Stimulated activated naive B cell treated with anti-CD40 and anti-IgM and Interleukin-4, amounts not matched to agents 10 μg/mL and 1 μg/mL and 100 μg/mL, for 72 hours (primary cell): ENCODE results near the gene P4HB.

ENCODE experiments used
- ATAC-seq, 2 donors: fragments of 150-1000 bp; cut with Tn5 transposase; replicated peaks; 2 replicates each; pipeline ENCODE4 v1.10.0; 2021; ENCODE audit warnings: moderate library complexity in 1 of 2
- DNase-seq: peaks from one replicate; pipeline ENCODE4 v3.0.0; 2021
- H3K27ac Mint-ChIP-seq: one replicate; pipeline ENCODE4 v1.8.0; 2022; ENCODE audit warnings: mild to moderate bottlenecking, mixed read lengths
- H3K27me3 Mint-ChIP-seq, 2 donors: one replicate each; pipeline ENCODE4 v1.8.0; 2022; ENCODE audit warnings: mixed read lengths in 2 of 2
- H3K36me3 Mint-ChIP-seq, 2 donors: one replicate each; pipeline ENCODE4 v1.8.0; 2022; ENCODE audit warnings: mixed read lengths in 2 of 2, mild to moderate bottlenecking in 1 of 2
- H3K4me1 Mint-ChIP-seq, 2 donors: one replicate each; pipeline ENCODE4 v1.8.0; 2022; ENCODE audit warnings: mixed read lengths in 2 of 2, mild to moderate bottlenecking in 1 of 2
- H3K4me3 Mint-ChIP-seq, 2 donors: one replicate each; pipeline ENCODE4 v1.8.0; 2022; ENCODE audit warnings: mild to moderate bottlenecking in 2 of 2, mixed read lengths in 2 of 2, moderate library complexity in 1 of 2
- H3K9me3 Mint-ChIP-seq, 2 donors: one replicate each; pipeline ENCODE4 v1.8.0; 2022; ENCODE audit warnings: mixed read lengths in 2 of 2, mild to moderate bottlenecking in 1 of 2

P4HB gene

GRCh38 chr17:81804559-81805399 lies 55.6 kb downstream of the P4HB start:
- no peak for ATAC-seq
- peak overlapping the region in 1 of 2 donors; percentile 51 for H3K4me3 Mint-ChIP-seq
- peaks cover 65 to 81% of the 10 kb centered on the region in 2 donors for H3K27me3 Mint-ChIP-seq
- no peaks in the 10 kb centered on the region for H3K9me3 Mint-ChIP-seq
- no peak overlapping the region for H3K27ac Mint-ChIP-seq
- H3K36me3 Mint-ChIP-seq, result no peaks in the 10 kb centered on the region
- no peak for DNase-seq
- H3K4me1 Mint-ChIP-seq, result peaks cover 11 to 31% of the 10 kb centered on the region in 2 donors

DNA sequence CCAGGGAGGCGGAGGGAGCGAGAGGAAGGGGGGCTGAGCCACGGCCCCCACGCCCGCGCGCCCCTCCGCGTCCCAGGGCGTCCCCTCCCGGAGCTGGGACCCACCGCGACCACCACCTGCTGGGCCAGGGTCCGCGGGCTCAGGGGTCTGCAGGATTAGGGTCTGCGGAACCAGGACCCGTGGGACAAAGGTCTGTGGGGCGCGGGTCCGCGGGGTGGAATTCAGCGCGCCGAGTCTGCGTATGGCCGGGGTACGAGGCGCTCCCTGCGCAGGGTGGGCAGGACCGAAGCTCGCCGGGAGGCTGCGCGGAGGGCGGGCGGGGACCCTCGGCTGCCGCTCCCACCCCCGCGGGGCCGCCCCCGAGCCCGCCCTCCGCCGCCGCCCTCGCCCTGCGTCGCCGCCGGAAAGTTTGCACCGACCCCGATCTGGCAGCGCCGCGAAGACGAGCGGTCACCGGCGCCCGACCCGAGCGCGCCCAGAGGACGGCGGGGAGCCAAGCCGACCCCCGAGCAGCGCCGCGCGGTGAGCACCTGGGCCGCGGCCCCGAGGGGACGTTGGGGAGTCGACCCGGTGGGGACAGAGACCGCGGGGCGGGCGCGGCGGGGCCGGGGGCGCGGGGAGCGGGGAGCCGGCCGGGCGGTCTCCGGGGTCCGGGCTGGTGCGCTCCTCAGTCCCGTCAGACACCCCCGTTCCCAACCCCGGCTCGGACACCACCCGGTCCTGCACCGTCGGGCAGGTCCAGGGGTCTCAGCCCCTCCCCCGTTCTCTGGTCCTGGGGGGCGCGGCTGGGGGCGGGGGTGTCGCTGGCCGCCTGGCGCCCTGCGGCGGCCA lies 56.4 kb downstream of the P4HB start, which contains the start of gene GCGR:
TSS of gene GCGR (plus strand) at position 423 of the 831 bp plus-strand sequence. CDS start 4,869 bp downstream, outside the sequence.
- Mint-ChIP-seq H3K27ac (no peak within 1 kb of the TSS), H3K4me1 (peaks cover 11 to 31% of the 10 kb centered on the region in 2 donors), H3K27me3 (peaks cover 58 to 81% of the 10 kb centered on the region in 2 donors), H3K36me3 (no peaks in the 10 kb centered on the region), H3K4me3 (peak within 1 kb of the TSS; percentile 55 to 63), H3K9me3 (no peaks in the 10 kb centered on the region)
- ATAC-seq (no peak), DNase-seq (no peak)

DNA sequence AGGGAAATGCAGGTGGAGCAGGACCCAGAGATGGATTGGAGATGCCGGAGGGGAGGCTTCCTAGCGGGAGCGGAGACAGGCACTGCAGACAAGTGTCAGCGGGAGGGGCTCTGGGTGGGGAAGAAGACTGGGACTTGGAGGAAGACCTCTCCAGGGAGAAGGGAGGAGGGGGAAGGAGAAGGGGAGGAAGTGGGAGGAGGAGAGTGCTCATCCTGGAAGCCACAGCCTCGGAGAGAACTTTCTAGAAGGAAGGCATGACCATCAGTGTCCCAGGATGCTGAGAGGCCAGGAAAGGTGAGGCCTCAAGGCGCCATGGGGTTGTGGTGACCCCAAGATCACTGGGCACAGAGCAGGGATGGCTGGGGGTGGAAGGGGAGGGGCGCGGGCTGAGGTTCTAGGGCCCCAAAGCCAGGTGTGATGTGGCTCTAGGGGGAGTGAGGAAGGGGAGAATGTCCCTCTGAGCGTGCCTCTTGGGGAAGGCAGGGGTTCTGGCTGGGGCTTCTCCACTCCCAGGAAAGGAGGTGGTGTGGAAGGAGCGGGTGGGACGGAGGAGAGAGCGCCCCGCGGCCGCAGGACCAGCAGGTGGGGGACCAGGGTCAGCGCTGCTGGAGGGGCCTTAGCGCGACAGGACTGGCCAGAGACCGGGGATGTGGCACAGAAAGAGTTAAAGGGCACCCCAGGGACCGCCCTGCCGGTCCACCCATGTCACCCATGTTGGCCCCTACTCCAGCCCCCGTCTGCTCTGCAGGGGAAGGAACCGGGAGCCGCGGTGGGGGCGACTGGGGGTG lies 57.3 kb downstream of the P4HB start:
- Mint-ChIP-seq H3K9me3 (no peaks in the 10 kb centered on the region), H3K36me3 (no peaks in the 10 kb centered on the region), H3K27me3 (peaks cover 55 to 75% of the 10 kb centered on the region in 2 donors), H3K4me3 (peak overlapping the region; percentile 55 to 63), H3K4me1 (peaks cover 11 to 31% of the 10 kb centered on the region in 2 donors), H3K27ac (no peak overlapping the region)
- no peak for ATAC-seq
- DNase-seq, result no peak

DNA sequence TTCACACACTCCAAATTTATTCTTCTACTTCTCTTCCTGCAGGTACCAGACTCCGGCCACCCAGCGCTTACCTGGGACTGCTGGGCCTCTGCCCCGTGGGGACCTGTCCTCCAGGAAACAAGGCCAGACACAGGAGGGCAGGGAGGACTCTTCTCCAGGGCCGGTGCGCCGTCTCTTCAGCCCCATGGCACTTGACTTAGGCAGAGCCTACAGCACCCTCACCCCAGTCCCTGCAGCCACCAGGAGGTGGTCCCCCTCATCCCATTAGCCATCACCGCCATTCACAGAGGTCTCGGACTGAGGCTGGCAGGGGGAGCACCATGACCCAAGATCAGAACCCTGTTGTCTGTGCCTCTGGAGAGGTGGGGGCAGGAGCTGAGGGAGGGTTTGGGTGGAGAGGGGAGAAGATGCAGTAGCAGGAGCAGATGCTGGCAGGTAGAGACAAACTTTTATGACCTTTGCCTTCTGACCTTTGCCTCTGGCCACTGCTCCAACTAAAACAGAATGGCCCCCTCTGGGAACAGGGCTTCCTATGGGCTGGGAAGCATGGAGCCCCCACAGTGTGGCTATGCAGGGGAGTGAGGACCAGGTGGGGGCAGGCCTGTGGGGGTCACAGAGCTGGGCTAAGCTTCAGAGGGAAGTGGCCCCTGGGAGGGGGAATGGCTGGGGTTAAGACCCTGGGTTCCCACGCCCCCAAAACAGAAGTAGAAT lies 58.1 kb downstream of the P4HB start:
- no peak for ATAC-seq
- Mint-ChIP-seq H3K4me3 (no peak overlapping the region), H3K4me1 (peaks cover 11 to 31% of the 10 kb centered on the region in 2 donors), H3K27me3 (peaks cover 47 to 66% of the 10 kb centered on the region in 2 donors), H3K27ac (no peak overlapping the region), H3K9me3 (no peaks in the 10 kb centered on the region), H3K36me3 (no peaks in the 10 kb centered on the region)
- no peak for DNase-seq

DNA sequence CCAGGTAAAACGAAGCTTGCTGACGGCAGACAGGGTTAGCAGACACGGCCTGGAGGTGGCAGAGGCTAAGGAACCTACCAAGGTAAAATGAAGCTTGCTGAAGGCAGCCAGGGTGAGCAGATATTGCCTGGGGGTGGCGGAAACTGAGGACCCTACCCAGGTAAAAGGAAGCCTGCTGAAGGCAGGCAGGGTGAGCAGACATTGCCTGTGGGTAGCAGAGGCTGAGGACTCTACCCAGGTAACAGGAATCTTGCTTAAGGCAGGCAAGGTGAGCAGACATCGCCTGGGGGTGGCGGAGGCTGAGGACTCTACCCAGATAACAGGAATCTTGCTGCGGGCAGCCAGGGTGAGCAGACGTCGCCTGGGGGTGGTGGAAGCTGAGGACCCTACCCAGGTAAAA lies 59.0 kb downstream of the P4HB start:
- no peak overlapping the region for H3K4me3 Mint-ChIP-seq
- peaks cover 41 to 57% of the 10 kb centered on the region in 2 donors for H3K27me3 Mint-ChIP-seq
- ATAC-seq (no peak), DNase-seq (no peak)
- H3K4me1 Mint-ChIP-seq, result peaks cover 11 to 26% of the 10 kb centered on the region in 2 donors
- no peaks in the 10 kb centered on the region for H3K36me3 Mint-ChIP-seq
- no peak overlapping the region for H3K27ac Mint-ChIP-seq
- no peaks in the 10 kb centered on the region for H3K9me3 Mint-ChIP-seq

DNA sequence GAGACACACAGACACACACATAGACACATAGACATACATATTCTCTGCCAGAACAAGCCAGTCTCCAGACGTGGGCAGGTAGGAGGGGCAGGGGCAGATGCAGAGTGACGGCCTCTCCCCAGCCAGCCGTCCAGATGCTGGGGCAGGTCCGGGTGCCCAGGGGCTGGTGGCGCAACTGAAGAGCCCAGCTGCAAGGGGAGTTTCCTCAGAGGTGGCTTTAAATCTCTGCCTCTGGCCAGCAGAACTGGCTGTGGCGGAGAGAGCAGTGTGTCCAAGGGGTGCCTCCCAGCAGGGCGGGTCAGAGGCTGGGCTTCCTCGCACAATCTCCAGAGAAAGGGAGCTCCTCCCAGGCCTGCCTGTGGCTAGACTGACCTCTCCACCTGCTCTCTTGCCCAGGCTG lies 65.8 kb downstream of the P4HB start:
- no peaks in the 10 kb centered on the region for H3K4me1 Mint-ChIP-seq
- no peaks in the 10 kb centered on the region for H3K36me3 Mint-ChIP-seq
- no peak overlapping the region for H3K27ac Mint-ChIP-seq
- no peak for DNase-seq
- H3K27me3 Mint-ChIP-seq, result peaks cover 0 to 5% of the 10 kb centered on the region in 2 donors
- ATAC-seq, result no peak
- no peaks in the 10 kb centered on the region for H3K9me3 Mint-ChIP-seq
- H3K4me3 Mint-ChIP-seq, result no peak overlapping the region

- no peaks in the 10 kb centered on the region for H3K36me3 Mint-ChIP-seq
- H3K4me3 Mint-ChIP-seq, result no peak overlapping the region
- no peaks in the 10 kb centered on the region for H3K4me1 Mint-ChIP-seq
- no peaks in the 10 kb centered on the region for H3K9me3 Mint-ChIP-seq
- no peak for DNase-seq
- no peak for ATAC-seq
- peaks cover 0 to under 1% of the 10 kb centered on the region in 2 donors for H3K27me3 Mint-ChIP-seq
- no peak overlapping the region for H3K27ac Mint-ChIP-seq
These were observed 66.3 kb downstream of the P4HB start for GRCh38 chr17:81794074-81794476.
